HG03571 (cell line): Measurements from ENCODE around the gene ITIH3.

Source experiments
- ATAC-seq: cut with Tn5 transposase; IDR thresholded peaks from one replicate; pipeline ENCODE4 v1.9.1; 2021; ENCODE audit not compliant: unreplicated experiment

ITIH3 gene

DNA sequence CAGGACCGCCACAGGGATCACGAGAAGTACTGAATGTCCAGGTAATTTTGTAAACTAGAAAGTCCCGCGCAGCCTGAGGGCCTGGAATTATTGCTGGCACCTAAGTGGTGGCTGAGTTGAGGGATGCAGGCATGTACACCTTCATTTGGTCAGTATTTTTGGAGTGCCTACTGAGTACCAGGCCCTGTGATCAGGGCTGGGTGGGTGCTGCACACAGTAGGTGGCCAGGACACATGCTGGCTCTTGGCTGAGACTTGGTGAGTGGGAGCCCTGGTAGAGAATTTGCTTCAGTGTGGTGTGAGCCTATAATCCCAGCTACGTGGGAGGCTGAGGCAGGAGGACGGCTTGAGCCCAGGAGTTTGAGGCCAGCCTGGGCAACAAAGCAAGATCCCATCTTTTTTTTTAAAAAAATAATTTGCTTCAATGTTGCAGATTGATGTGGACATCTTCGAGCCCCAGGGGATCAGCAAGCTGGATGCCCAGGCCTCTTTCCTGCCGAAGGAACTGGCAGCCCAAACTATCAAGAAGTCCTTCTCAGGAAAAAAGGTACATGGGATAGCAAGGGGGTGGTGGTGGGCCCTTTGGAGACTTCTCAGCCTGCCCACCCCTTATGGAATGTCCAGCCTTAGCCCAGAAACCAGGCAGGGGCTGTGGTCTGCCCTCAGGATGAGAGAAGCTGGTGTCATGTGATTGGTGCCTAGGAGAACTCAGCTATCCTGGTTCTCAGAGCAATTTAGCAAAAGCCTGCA lies 14.6 kb upstream of the ITIH3 start:
- ATAC-seq: no peak

- ATAC-seq: no peak
Measured at GRCh38 chr3:52781741-52782140, 12.9 kb upstream of the ITIH3 start.

GRCh38 chr3:52782412-52783210 lies 12.0 kb upstream of the ITIH3 start:
- ATAC-seq: no peak

- ATAC-seq: no peak
Measured at GRCh38 chr3:52783211-52783555, 11.4 kb upstream of the ITIH3 start.

- no peak for ATAC-seq
Measured at GRCh38 chr3:52784021-52784621, 10.5 kb upstream of the ITIH3 start.

GRCh38 chr3:52784931-52785590 lies 9.5 kb upstream of the ITIH3 start:
- no peak for ATAC-seq

GRCh38 chr3:52786330-52787215 lies 8.0 kb upstream of the ITIH3 start:
- ATAC-seq: no peak

- ATAC-seq: no peak
Measured at GRCh38 chr3:52787246-52787645, 7.3 kb upstream of the ITIH3 start.

DNA sequence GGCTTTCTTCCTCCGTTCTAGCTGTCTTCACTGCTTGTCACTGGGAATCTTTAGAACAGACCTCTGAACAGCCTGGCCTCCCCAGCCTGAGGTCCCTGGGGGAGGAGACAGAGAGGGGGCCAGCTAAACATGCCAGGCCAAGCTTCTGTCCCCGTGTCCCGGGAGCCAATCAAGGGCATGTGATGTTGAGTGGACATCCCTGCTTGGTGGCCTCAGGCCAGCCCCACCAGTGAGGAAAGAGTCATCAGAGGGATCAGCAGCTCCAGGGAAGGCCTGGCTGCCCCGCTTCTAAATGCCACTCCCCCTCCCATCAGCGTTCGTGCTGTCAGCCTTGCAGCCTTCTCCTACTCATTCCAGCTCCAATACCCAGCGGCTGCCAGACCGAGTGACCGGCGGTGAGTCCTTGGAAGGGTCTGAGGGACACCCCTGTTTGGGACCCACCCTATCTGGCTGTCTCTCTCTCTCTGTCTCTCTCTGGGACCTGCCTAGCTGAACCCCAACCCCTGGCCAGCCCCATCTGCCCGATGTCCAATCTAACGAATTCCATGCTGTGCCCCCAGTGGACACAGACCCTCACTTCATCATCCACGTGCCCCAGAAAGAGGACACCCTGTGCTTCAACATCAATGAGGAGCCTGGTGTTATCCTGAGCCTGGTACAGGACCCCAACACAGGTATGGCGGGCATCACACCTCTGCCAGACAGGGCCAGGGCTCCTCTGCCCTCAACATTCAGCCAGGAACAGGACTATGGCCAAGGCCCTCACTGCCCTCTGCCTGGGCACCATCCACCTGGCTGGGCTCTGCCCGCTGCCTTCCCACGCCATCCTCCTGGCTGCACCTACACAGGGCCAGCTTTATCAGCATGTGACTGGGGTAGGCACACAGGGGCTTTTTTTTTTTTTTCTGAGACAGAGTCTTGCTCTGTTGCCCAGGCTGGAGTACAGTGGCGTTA lies 6.6 kb upstream of the ITIH3 start:
- ATAC-seq: no peak

DNA sequence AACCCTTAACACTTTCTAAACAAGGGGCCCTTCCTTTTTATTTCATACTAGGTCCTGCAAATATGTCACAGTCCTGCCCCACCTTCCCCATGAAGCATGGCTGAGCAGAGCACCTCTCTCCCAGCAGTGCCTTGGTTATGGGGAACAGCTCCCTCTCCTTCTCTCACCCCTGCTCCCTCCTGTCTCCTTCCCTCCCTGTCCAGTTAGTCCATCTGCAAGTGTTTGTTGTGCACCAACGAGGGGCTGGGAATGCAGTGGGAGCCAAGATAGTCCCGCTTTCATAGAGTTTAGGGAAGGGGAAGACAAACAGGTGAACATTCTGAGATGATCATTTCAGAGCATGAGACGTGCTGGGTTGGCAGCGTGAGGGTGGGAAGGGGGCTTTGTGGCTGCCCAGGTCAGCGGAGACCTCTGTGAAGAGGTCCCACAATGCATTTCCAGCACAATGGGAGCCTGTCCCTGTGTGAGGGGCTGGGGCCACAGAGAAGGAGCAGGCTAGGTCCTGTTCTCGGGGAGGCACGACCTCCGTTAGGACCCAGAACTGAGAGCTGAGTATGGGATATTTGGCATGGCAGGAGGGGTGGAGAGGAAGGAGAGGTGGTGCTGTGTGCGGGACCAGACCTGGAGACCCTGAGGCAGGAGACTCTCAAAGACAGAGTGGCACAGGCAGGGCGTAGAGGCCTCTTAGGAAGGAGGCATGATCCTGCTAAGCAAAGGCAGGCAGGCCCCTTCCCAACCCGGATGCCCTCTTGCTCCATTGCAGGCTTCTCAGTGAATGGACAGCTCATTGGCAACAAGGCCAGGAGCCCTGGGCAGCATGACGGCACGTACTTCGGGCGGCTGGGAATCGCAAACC lies 5.5 kb upstream of the ITIH3 start:
- no peak for ATAC-seq

- ATAC-seq: no peak
Measured at GRCh38 chr3:52789746-52790040, 4.9 kb upstream of the ITIH3 start.

- ATAC-seq: no peak
Measured at GRCh38 chr3:52790337-52790736, 4.3 kb upstream of the ITIH3 start.

DNA sequence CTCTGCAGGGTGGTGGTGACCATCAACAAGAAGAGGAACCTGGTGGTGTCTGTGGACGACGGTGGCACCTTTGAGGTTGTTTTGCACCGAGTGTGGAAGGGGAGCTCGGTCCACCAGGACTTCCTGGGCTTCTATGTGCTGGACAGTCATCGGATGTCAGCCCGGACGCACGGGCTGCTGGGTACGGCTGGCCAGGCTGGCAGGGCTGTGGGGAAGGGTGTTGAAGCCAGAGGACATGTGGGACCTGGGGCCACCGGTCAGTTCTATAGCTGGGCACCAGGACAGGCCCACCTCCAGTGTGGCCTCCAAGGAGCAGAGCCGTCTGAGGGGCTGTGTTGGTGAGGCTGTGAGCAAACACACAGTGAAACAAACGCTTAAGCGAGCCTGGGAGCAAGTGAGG lies 3.9 kb upstream of the ITIH3 start:
- ATAC-seq: no peak

DNA sequence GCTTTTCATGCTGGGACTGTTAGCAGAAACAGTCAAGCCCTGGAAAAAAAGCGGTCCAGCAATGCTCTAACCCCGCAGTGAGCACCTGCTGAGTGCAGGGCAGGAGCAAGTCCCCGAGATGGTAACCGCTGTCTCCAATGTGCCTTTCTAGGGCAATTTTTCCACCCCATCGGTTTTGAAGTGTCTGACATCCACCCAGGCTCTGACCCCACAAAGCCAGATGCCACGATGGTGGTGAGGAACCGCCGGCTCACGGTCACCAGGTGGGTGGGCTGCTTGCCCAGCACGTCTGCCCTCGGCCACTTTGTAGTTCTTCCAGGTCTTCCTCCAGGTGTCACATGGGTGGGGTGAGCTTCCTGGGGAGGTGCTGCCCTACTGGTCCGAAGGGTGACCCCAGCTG lies 3.2 kb upstream of the ITIH3 start:
- no peak for ATAC-seq

- no peak for ATAC-seq
Measured at GRCh38 chr3:52791928-52792327, 2.7 kb upstream of the ITIH3 start.

DNA sequence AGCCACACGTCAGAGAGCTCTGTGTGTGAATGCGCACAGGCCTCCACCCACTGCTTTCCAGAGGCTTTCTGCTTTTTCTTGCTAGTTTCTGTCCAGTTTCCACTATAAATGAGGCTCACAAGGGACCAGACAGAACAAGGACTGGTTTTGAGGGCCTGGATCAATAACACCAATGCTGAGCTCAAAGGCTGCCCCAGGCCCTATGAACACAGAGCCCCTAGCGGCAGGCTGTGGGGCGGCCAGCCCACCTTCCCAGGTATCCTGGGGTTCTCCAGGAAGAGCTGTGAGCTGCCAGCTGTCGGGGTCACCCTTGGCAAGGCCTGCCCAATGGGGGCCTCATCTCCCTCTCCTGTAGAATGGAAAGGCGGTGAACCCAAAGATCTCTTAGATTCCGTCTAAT lies 2.2 kb upstream of the ITIH3 start:
- ATAC-seq: no peak

DNA sequence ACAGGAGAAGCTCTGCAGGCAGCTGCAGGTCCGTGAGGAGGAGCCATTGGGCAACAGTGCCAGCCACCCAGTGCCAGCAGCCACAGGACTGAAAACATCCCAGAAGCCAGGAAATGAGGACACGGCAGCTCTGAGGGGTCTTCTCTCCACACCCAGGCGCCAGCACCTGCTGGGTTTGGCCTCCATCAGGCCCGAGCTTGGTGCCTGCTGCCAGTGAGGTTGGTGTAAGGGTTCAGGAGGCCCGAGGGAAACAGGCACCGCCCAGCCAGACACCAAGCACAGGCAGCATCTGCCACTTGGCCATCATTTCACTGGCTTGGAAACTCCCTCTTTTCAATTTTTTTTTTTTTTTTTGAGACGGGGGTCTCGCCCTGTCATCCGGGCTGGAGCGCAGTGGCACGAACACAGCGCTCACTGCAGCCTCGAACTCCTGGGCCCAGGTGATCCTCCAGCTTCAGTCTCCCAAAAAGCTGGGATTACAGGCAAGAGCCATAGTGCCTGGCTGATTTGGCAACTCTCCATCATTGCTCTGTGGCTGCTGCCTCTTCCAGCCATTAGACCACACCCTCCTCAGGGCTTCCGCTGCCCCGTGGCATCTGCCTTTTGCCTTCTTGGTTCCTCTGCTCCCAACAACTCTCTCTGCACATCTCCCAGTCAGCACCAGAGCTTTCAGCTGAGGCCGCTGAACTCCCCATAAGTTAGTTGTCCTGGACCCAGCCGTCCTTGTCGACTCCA lies 1.5 kb upstream of the ITIH3 start:
- no peak for ATAC-seq
